LNCaP clone FGC (cell line): ENCODE measurements around the gene FGFBP2.

ENCODE experiments used
- DNase-seq: peaks from one replicate; pipeline ENCODE4 v3.0.0-alpha.2; 2011; ENCODE audit warnings: low read depth
- H3K4me3 ChIP-seq: 2 replicates; pipeline ENCODE4 v1.5.1; 2011; ENCODE audit warnings: mild to moderate bottlenecking, low read depth, low read length, control low read depth
- CTCF ChIP-seq: IDR thresholded peaks from 2 replicates; pipeline ENCODE4 v1.5.1; 2012; ENCODE audit warnings: mild to moderate bottlenecking; ENCODE audit not compliant: control insufficient read depth, insufficient read depth; ENCODE audit errors: extremely low read depth

Gene FGFBP2

DNA sequence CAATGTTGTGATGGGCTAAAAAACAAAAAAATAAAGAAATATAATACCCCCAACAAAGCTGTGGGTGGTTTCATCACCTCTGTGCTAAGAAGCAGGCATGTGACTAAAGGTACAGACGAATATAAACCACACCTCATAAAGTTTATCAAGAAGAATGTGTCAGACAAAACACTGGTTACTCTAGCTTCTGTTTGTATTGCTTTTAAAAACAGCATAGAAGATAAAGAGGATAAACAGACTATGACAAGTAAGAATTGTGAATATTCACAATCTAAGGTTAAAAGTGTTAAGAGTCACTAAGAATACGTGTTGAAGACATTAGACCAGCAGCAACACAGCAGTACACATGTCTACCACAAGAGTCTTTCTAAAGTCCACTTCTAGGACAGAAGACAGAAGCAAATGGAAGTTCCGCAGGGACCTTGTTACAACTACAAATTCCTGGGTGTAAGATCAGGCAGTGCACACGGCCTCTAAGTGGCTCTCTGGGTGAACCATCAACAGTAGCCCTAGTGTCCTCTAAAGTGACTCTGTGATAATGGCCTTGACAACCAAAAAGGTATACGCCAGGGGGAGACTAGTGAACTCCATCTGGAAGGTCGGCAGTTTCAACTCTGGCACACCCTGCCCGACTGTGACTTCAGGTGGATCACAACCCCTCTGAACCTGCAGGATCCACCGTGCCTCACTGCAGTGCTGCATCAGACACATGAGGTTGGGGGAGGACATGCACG lies 8.3 kb upstream of the FGFBP2 start:
- no peak for DNase-seq
- no peak for TF ChIP-seq CTCF

GRCh38 chr4:15968551-15969300 lies 5.8 kb upstream of the FGFBP2 start:
- H3K4me3 ChIP-seq, result no peak overlapping the region
- no peak for TF ChIP-seq CTCF
- DNase-seq, result no peak

More for the DNA sequence above, 8.3 kb upstream of the FGFBP2 start:
- H3K4me3 ChIP-seq, result no peak overlapping the region

- no peak for DNase-seq
- no peak overlapping the region for H3K4me3 ChIP-seq
- no peak for TF ChIP-seq CTCF
Measured at GRCh38 chr4:15965325-15965724, 2.4 kb upstream of the FGFBP2 start.

DNA sequence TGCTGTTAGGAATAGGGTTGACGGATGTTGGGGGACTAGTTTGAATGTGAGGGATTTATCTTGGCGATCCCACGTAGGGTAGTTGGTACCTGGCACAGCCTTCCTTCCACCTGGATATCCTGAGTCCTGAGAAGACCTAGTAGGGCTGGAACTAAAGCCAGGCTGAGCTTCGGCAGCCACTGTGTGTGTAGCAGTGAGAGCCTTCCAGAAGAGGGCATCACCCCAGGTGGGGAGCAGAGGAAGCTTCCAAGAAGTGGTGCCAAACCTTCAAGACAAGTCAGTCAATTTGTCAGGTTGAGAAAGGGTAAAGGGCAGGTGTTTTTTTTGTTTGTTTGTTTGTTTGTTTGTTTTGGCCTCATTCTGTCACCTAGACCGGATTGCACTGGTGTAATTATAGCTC lies 1.2 kb upstream of the FGFBP2 start:
- no peak overlapping the region for H3K4me3 ChIP-seq
- TF ChIP-seq CTCF, result peak; percentile 28; the same call in 1 of the 2 replicates
- DNase-seq, result no peak

DNA sequence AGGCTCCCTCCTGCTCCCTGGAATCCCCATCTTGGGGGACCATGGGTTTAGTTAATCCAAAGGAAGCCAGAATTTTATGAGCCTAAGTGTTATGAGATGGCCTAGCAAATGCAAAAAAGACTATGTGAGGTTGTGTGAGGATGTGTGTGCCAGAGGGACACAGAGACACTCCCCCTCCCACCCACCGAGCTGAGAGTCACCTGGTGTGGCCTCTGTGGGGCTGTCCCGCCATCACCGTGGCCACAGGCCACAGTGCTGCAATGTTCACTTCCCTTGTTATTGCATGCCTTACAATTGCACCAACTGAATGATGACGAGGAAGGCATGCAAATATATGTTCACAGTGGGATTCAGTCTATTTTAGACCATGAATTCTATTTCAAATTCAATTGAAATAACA lies 601 bp upstream of the FGFBP2 start:
- H3K4me3 ChIP-seq, result no peak overlapping the region
- no peak for TF ChIP-seq CTCF

DNA sequence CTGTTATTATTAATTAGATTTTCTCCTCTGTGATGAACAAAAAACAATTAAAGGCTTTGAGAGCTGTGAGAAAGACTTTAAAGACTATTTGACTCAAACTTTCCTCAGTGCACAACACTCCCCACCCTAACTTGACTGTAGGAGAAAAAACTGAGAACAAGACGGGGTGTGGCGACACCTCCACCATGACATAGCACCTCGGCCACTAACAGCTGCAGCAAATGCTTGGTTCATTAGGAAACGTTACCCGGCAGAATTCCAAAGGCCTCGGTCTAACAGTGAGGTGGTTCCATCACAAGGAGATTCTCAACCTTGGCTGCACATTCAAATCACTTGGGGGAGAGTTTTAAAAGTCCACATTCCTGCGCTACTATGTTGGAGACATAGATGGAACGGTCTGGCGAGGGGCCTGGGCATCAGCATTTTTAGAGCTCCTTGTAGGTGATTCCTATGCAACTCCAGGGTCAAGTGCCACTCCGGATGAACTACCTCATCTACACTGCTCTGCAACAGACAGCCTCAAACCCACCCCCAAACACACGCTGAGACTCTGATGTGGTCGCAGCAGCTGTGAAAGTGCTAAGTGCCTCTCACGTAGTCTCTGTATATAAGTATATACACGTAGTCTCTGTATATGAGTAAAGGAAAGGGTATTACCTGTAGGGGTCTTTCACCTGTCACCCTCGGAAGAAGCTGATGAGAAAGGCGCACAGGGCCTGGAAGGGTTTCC lies 1.0 kb downstream of the FGFBP2 start:
- no peak for TF ChIP-seq CTCF
- H3K4me3 ChIP-seq, result no peak overlapping the region
- no peak for DNase-seq

More for the DNA sequence above, 601 bp upstream of the FGFBP2 start:
- DNase-seq, result no peak
